Fibroblast of peridontal ligament (primary cell): ENCODE results near the gene MSI2.

ENCODE experiments used
- DNase-seq: peaks from one replicate; pipeline ENCODE4 v3.0.0-alpha.2; 2010; ENCODE audit errors: extremely low read depth

Gene MSI2

DNA sequence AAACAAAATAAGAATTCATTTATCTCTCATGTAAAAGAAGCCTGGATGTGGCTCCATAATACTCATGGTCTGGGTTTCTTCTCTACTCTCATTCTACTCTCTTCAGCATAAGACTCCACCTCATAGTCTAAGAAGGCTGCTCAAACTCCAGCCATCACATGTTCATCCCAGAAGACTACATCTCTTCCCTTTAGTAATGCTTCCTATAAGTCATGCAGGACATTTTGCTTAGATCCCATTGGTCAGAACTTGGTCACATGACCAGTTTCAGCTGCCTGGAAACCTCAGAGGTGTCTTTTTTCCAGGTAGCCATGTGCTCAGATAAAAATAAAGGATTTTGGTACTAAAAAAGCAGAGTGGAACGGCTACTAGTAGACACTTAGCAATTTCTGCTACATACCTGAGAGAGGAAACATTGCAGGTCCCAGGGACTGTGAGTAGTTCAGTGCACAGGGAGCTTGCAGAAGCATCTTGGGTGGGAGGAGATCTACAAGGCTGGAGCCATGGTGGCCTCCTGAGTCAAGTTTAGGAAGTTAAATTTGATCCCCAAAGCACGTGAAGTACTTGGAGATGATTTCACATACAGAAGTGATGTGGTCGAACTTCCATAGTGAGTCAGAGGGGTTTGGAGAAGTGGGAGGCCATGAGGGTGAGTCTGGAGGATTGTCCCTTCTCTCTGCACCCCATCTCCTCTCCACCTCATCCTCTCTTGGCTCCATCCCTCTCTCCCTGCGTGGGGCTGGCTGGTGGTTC is 378.6 kb downstream of the MSI2 start:
- DNase-seq: peak; percentile 58

DNA sequence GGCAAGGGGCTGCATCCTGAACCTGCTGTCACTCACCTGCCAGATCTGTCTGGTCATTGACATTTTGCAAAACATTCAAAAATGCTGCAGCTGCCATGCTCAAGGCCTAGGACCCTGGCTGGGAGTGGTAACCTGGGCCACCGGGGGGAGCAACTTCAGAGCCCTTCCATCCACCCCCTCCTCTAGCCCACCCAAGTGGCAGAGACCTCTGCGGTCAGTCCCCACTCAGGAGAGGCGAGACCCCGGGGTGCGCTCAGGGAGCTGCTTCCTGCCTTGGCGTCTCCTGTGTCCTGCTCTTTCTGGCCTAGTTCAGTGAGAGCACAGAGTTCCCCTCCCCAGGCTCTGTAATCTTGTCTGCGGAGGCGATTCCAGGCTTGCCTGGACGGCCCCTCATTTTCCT is 380.0 kb downstream of the MSI2 start:
- no peak for DNase-seq

DNA sequence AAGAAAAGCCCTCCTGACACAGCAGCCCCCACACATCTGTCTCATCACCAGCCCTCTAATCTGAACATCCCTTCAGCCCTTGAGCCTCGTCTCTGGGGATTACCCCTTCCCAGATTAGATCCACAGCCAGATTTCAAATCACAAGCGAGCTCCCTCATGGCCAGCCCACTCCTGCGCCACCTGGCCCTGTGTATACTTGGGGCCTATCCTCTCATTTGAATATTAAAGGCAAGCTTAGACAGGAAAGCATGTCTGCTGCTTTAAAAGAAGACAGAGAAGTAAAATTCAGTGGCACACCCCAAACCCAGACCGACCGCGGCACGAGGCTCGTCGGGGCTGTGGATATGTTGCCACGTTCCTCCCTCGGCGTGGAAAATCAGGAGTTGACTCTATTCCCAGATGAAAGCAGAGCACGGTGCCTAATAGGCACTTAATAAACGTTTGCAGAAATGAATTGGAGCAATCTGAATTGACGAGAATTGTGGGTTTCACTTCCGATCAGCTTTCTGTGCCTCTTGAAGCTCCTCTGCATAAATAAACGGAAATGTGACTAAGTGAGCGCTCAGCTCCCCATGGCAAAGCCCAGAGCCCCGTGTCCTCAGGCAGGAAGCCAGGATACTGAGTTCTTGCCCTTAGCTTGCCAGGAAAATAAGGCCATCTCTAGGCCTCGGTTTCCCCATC is 380.8 kb downstream of the MSI2 start:
- peak; percentile 18 for DNase-seq

DNA sequence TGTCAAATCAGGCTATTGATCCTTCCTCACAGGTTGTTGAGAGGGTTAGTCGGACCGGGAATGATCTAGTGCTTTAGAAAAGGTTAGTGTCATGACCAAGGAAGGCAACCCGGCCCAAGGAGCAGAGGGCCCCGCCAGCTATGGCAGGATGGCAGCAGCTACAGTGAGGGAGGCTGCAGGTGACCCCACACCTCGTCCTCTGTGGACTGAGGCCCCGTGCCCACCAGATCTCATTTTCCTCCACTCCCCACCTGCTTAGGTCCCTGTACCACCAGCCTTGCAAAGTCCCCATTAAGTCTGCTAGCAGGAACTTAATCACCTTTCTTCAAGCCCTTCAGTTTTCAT is 381.3 kb downstream of the MSI2 start:
- no peak for DNase-seq

DNA sequence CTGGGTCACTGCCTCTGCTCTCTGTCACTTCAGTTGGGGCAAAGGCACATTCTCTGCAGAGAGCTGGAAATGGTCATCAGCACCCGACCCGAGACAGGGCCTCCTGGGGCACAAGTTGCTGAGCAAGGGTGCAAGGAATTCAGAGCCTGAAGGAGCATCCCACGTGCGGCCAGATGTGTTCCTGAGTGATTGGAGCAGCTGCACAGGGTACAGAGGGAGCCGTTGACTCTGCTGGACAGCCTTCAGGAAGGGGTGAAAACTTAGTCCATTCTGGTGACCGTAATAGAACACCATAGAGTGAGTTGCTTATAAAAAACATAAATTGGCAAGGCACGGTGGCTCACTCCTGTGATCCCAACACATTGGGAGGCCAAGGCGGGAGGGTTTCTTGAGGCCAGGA is 382.0 kb downstream of the MSI2 start:
- DNase-seq: no peak

DNA sequence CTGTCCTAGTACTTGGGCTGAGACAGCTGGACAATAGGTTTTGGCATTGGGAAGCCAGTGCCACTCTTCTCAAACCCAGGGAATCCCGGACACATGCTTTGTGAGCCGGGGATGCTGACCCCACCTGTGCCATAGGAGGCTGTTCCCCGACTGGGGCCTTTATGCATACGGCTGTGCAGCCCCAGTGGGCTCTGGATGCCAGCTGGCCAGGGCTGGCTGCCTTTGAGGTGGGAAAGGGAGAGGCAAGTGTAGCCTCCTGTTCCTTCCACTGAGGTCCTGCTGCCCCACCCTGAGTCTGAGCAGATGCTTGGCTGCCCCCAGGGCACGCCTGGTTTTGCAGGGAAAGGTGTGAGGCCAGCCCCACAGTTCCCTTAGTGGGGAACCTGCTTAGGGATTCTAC is 383.1 kb downstream of the MSI2 start:
- DNase-seq: no peak

DNA sequence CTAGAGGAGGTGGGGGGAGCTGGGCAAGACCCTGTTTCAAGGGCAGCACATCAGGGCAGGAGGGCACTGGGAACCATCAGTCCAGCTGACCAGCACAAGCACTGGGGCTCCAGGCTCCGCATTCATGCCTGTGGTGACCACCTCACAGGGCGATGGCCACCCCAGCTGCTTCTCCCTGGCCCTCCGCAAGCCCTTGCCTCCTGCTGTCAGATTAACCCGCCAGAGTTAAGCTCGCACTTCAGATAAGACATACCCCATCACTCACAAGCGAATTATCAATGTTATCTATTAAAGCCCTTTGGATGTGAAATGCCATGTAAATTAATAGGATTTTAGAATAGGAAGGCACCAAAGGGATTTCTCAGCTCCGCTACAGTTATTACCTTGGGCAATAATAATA is 383.8 kb downstream of the MSI2 start:
- no peak for DNase-seq

DNA sequence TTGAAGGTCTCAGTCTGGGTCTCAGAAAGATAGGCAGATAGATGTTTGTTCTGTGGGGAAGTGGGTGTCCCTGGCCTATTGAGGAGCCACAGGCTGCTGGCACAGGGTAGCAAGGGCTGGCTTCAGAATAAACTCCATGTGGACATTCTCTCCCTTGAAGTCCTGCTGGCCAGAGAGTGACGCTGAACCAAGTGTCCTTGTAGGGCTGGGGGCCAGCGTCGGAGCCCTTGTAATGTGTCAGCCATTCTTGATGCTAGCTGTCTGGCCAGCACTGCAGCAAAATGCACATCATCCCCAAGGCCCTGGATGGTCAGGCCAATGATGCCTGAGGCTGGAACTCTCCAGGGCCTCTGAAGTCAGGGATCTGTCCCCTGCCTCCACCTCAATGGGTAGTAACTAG is 385.4 kb downstream of the MSI2 start:
- DNase-seq: no peak

DNA sequence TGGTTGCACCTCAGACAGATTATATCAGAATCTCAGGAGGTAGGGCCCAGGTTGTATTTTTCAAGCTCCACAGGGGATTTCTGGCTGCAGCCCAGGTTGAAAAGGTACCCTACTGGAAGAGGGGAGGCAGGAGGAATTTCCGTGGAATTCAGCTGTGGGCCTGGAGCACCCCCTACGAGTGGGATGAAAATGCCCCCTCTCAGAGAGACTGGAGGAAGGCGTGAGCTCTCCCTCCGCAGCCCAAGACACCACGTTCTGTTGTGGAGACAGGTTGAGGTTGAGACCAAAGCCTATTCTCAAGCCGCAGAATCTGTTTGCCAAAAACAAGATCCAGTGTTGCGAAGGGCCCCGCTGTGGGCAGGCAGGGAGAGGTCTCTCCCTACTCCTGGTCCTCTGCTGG is 386.7 kb downstream of the MSI2 start:
- DNase-seq: no peak

DNA sequence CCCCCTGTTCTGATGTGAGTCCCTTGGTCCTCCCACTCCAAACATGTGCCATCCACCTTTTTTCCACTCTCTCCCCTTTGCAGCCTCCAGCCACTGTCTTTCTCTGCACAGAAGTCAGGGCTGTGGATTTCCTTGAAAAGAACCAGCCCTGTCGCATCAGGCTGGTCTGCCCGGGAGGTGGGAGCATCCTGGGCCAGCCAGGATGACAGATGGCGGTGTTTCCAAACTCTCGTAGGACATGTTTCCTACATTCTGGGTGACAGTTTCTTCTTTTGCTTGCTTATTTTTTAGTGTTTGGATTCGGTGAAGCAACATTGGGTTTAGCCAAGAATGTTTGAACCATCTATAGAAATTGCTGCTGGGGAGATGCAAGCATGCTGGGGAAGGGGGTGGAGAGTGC is 388.0 kb downstream of the MSI2 start:
- DNase-seq: no peak

DNA sequence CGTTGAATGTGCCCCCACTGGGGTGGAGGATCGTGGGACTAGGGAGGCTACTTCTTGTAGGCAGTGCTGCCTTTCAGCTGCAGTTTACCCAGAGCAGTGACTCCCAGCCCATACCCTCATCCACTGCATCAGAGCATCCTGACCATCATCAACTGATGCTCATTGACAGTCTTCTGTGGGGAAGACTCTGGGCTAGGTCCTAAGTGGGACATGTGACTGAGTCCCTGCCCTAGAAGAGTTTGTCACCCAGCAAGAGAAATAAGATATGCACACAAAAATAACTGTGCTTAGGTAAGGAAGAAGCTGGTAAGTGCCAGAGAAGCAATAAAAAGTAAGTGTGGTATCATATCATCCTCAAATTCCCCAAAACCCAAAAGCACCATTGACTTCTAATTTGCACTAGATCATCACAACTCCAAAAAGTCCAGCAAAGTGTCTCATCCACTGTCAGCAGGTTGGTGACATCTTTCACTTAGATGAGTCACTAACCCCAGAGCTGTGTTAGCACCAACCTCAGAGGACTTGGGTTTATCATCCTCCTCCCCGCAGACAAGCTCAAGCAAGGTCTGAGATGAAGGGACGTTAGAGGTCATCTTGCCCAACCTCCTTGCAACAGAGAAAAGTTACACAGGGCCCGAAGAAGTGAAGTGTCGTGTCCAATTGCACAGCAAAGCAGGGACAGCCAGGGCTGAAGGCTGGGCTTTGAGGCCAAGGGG is 389.8 kb downstream of the MSI2 start:
- DNase-seq: no peak

DNA sequence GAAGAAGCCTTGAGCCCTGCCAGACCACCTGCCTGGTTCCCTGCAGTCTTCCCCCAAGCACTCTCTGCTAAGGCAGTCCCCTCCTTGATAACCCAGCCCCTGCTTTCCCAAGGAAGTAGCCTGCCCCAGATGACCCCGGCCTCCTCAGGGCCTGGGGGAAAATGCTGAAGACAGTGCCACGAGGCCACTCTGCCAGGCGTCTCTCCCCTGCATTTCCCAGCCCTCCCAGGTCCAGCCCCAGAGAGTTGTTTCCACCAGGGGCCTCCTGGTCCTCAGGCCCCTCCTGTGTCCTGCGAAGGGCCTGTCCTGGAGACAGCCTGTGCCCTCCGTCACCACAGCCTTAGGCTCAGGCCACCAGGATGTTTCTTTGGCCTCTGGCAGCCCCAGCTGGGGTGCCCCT is 392.4 kb downstream of the MSI2 start:
- no peak for DNase-seq

DNA sequence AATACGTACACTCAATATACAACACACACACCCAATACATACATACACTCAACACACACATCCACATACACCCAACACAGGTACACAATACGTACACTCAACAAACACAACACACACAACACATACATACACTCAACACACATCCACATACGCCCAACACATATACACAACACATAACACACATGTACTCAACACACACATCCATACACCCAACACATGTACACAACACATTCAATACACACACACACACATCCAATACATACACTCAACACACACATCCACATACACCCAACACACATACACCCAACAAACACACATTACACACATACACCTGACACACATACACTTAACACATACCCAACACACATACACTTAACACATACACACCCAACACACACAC is 392.9 kb downstream of the MSI2 start:
- DNase-seq: no peak

DNA sequence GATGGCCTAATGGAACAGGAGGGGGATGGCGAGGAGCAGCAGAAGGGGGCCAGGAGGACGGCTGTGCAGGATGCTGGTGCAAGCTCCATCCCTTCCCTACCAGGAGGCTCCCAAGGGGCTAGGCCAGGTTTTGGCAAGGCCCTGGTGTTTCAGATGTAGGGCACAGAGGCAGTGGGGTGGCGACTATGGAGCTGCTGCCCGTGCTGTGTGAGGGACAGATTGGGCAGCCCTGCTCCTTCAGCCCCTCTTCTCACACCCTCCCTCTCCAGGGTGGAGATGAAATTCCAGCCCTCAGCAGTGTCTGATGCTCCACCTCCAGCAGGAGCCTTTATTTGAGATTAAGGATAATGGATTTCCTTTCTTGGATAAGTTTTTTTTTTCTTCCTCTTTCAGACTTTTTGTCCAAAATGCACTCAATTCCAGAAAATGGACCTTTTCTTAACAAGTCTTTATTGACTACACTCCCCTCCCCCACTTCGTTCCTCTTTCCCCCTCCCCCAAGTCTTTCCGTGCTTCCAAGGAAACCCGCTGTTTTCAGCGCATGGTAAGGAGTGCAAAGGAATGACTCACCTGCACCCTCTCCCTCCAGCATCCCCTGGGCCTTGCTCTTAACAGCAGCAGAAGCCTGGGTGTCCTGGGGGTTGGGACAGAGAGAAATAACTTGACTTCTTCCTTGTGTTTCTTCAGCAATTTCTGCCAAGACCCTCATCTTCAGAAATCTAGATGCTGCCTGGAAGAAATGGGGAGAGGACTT is 393.6 kb downstream of the MSI2 start:
- DNase-seq: no peak

DNA sequence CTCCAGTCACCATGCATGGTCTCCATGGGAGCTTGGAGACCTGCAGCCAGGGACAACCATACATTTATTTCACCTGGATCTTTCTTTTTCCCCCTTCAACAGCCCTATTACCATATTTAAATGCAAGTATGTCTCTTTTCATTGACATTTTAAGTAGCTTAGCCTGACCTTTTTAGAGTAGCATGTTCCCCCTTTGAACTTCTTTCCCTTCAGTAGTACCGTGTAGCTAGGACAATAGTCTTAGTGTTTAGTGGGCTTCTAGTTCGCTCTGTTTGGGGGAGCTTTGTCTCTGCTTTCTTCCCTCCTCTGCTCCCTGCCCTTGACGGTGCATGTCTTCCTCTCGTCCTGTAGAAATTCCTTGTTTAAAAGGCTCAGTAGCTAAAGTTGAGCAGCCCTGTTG is 394.2 kb downstream of the MSI2 start:
- DNase-seq: no peak

DNA sequence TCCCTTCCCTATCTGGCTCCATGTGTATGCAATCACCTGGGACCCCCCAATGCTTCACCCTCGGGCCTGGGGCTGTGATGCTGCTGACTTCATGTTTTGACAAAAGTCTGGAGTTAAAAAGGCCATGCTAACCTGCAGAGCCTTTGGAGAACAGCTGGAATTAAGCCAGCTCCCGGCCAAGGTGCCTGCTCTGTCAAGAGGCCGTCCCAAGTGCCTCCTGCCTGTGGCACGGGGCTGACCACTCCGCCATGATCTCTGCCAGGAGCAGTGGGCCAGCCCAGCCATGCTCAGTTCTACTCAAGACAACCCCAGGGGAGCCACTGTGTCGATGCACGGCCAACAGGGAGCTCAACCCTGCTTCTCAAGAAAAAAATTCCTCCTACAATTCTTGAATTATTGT is 395.1 kb downstream of the MSI2 start:
- no peak for DNase-seq

DNA sequence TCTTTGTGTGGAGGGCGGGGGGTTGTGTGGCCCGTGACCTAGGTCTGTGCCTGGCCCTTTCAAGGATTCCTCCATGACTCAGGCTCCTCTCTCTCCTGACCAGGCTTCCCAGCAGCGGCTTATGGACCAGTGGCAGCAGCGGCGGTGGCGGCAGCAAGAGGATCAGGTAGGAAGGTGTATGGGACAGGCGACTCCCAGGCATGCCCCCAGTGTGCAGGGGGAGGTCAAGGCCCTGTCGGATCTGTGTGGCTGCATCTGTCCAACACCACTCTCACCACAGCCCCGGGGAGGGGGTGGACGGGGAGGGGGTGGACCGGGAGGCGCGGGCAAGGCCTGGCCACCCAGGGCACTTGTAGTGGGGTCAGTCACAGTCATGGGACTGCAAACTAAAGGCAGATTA is 395.7 kb downstream of the MSI2 start:
- DNase-seq: no peak

DNA sequence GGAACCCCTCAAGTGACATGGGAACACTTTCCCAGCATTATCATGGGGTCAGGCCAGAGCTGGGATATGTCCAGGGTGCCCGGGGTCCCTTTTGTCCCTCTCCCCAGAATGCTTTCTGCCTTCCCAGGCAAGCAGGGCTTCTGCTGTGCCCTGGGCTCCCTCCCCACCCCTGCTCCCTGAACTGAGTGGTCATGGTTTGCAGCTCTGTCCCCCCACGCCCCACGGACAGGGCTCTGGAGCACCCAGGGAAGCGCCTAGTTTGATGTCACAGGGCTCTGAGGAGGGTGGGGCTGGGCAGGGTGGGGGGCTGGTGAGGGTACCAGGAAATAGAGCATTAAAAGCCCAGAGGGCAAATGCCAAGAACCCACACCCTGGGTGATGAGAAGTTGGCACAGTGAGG is 396.5 kb downstream of the MSI2 start:
- DNase-seq: no peak

DNA sequence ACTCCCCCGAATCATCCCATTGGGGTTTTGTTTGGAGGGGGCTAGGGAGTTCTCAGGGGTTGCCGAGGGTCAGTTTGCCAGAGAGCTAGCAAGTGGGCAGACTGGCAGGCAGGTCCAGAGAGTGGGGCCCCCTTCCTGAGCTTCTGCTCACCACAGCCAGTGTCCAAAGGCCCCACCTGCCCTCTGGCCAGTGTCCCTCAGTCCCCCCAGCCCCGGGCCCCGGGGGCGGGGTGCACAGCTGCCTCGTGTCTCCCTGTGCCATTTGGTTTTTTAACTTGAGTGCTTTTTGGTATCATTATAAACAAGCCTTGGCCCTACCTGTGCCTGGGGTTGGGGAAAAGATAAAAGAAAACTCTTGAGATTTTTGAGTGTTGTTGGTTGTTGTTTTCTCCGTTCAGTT is 397.0 kb downstream of the MSI2 start:
- DNase-seq: no peak

DNA sequence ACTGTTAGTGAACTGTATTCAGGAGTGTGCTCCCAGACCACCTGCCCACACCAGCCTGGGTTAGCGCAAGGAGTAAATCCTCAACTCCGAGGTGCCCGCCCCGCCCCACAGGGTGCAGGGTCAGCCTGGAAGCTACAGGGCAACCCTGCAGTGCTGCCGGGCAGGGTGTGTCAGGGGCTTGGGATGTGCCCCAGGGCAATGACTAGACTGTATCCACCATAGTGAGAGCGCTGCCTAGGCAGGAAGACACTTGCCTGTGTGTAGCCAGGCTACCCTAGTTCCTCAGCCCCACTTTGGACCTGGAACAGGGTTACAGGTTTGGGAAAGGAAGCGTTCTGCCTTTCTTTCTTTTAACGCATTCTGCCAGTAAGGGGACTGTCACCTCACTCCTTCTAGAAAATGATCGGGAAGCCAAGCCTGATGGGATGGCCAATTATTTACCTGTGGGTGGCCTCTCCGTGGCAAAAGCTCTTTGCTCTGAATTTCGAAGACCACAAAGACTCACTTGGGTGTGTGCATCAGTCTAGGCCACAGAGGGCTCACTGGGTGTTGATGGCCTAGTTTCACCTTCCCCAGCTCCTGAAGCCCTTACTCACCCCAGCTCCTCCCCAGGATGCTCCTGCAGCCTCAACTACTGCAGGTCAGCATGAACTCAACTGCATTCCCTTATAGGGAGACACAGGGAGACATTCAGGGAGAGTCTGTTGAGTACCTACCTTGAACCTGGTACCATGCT is 397.9 kb downstream of the MSI2 start:
- no peak for DNase-seq

DNA sequence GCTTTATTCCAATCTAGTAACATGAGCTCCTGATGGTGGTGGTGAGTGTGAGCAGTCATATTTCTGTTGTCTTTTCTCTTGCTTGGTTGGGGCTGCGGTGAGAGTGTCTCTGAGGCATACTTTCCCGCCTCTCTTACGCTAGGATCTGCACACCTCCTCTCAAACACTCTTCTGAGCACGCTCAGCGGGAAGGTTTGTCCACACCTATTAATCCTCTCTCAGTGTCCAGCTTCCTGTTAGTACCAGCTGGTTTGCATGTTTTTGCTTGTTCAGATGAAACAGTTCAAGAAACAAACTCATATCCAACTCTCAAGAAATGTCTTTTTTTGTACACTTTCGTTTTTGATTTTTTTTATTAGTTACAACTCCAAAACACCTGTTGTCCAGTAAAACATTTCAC is 399.2 kb downstream of the MSI2 start:
- no peak for DNase-seq

DNA sequence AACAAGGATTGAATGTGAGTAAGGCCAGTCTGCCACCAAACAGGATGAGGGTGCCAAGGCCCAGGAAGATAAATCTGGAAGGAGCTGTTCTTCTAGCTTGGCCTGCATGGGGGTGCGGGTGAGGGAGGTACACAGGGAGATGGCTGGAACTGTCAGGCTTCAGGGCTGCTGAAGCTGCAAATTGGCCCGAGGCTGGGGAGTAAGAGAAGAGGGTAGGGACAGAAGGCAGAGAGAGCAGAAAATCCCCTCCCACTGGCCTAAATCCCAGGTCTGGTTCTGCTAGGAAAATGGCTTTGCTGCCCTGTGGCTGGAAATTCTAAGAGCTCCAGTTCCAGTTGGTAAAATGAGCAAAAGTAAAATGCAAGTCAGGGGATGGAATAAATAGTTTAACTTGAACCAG is 400.9 kb downstream of the MSI2 start:
- no peak for DNase-seq
